ENCODE data around the gene AP5Z1. TPM values are rescaled to one million over a fixed set of nuclear protein-coding genes. Genes with fewer than 3 reads are reported as not detected.
A peak's percentile ranks its signal among the peaks of the same experiment; 100 is the strongest.

The AP5Z1 gene
- total and polyA plus RNA-seq, 2 experiments from 2014 or later = 31.2 to 44.5 TPM

DNA sequence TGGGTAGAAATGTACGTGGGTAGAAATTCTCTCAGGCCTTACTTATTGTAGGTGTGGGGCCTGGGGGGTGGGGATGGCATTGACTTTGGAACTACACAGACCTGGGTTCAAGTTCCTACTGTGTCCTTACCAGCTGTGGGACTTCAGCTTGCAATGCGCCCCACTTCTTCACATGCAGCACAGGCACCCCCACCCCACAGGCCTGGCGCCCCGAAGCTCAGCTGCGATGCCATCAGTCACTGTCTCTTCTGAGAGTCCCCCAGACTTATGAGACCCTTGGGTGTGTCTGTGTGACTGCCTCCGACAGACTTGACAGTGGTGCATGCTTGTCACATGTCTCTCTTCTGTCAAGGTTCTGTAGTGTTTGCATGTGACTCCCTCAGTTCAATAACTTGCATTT lies 3.1 kb upstream of the AP5Z1 start:
- Histone ChIP-seq H3K27me3 (replicated peaks; ENCODE audit: insufficient read depth) (no peaks in the 10 kb centered on the region), H2AFZ (no peak overlapping the region), H3K4me3 (no peak overlapping the region), H3K4me1 (ENCODE audit: insufficient read depth) (peaks cover 12% of the 10 kb centered on the region; the same call in 1 of the 2 replicates), H4K20me1 (ENCODE audit: insufficient read depth) (no peaks in the 10 kb centered on the region), H3K36me3 (ENCODE audit: low read depth) (0 out of 2 replicates have a peak, but pooled peaks cover 3% of the 10 kb centered on the region), H3K4me2 (ENCODE audit: unreplicated experiment) (no peak overlapping the region), H3K9ac (no peak overlapping the region), H3K9me2 (ENCODE audit: insufficient read depth) (no peaks in the 10 kb centered on the region), H3K27ac (no peak overlapping the region), H3F3A (ENCODE audit: insufficient read depth) (peaks cover 24% of the 10 kb centered on the region), H3K79me2 (ENCODE audit: insufficient read depth) (peaks cover 60% of the 10 kb centered on the region), H3K9me3 (ENCODE audit: low read depth) (no peaks in the 10 kb centered on the region)
- in situ Hi-C loops (cut with MboI) = no loop called here
- 97 to 98% methylated on average over 6 of the region's 6 CpGs for WGBS, 2 experiments (ENCODE audit: low coverage in 1 of 2, low lambda C conversion rate in 2 of 2, missing lambda C conversion rate in 2 of 2)
- TF ChIP-seq EZH2 (IDR thresholded peaks at IDR 0.05; ENCODE audit: insufficient read depth, poor library complexity, severe bottlenecking) (no peak), EZH2phosphoT487 (IDR thresholded peaks at IDR 0.05; ENCODE audit: insufficient read depth, low read depth) (no peak)
- DNase-seq = no peak

DNA sequence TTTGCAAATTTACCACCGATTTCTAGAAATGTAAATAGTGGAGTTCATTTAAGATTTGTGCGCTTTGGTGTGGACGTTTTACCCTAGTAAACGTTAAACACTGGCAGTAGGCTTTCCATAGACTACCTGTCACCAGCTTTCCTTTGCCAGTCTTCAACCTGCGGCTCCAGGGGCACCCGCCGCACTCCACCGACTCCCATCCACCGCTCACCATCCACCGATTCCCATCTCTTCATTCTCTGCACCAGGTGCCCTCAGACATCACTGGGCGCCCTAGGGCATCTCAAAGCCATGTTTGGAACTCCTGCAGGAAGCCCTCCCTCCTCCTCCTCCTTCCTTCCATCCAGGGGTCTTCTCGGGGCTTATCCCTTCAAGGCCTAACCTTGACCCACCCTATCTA lies 1.4 kb upstream of the AP5Z1 start:
- no peaks in the 10 kb centered on the region for H3K36me3 ChIP-seq (ENCODE audit: low read depth)
- peak overlapping the region; percentile 98; the same call in 1 of the 2 replicates for H3K27ac ChIP-seq
- H3K27me3 ChIP-seq (replicated peaks; ENCODE audit: insufficient read depth) = no peaks in the 10 kb centered on the region
- WGBS, 2 experiments (ENCODE audit: low coverage in 1 of 2, low lambda C conversion rate in 2 of 2, missing lambda C conversion rate in 2 of 2) = 81 to 84% methylated on average over 12 of the region's 12 CpGs
- no peak overlapping the region for H3K4me3 ChIP-seq
- no peaks in the 10 kb centered on the region for H3K9me2 ChIP-seq (ENCODE audit: insufficient read depth)
- DNase-seq = no peak
- H3K4me1 ChIP-seq (ENCODE audit: insufficient read depth) = peaks cover 12% of the 10 kb centered on the region; the same call in 1 of the 2 replicates
- peak overlapping the region; percentile 82 for H3K4me2 ChIP-seq (ENCODE audit: unreplicated experiment)
- in situ Hi-C loops (cut with MboI) = no loop called here
- no peaks in the 10 kb centered on the region for H3K9me3 ChIP-seq (ENCODE audit: low read depth)
- no peak overlapping the region for H2AFZ ChIP-seq
- peaks cover 69% of the 10 kb centered on the region for H3K79me2 ChIP-seq (ENCODE audit: insufficient read depth)
- H3F3A ChIP-seq (ENCODE audit: insufficient read depth) = peaks cover 24% of the 10 kb centered on the region
- TF ChIP-seq EZH2 (IDR thresholded peaks at IDR 0.05; ENCODE audit: insufficient read depth, poor library complexity, severe bottlenecking) (no peak), EZH2phosphoT487 (IDR thresholded peaks at IDR 0.05; ENCODE audit: insufficient read depth, low read depth) (no peak)
- H3K9ac ChIP-seq = peak overlapping the region; percentile 99; the same call in 1 of the 2 replicates
- no peaks in the 10 kb centered on the region for H4K20me1 ChIP-seq (ENCODE audit: insufficient read depth)

- H3K4me1 ChIP-seq (ENCODE audit: insufficient read depth) = peaks cover 12% of the 10 kb centered on the region; the same call in 1 of the 2 replicates
- TF ChIP-seq EZH2 (IDR thresholded peaks at IDR 0.05; ENCODE audit: insufficient read depth, poor library complexity, severe bottlenecking) (no peak), EZH2phosphoT487 (IDR thresholded peaks at IDR 0.05; ENCODE audit: insufficient read depth, low read depth) (no peak)
- H3K79me2 ChIP-seq (ENCODE audit: insufficient read depth) = peaks cover 69% of the 10 kb centered on the region
- peak overlapping the region; percentile 93 for H3K4me3 ChIP-seq
- no peaks in the 10 kb centered on the region for H3K9me3 ChIP-seq (ENCODE audit: low read depth)
- peaks cover 21% of the 10 kb centered on the region for H3F3A ChIP-seq (ENCODE audit: insufficient read depth)
- peak; percentile 93 for DNase-seq
- no peaks in the 10 kb centered on the region for H3K9me2 ChIP-seq (ENCODE audit: insufficient read depth)
- peak overlapping the region; percentile 68 for H2AFZ ChIP-seq
- in situ Hi-C loops (cut with MboI) = no loop called here
- H4K20me1 ChIP-seq (ENCODE audit: insufficient read depth) = no peaks in the 10 kb centered on the region
- H3K9ac ChIP-seq = peak overlapping the region; percentile 99
- H3K4me2 ChIP-seq (ENCODE audit: unreplicated experiment) = peak overlapping the region; percentile 82
- H3K27me3 ChIP-seq (replicated peaks; ENCODE audit: insufficient read depth) = no peaks in the 10 kb centered on the region
- WGBS, 2 experiments (ENCODE audit: low coverage in 1 of 2, low lambda C conversion rate in 2 of 2, missing lambda C conversion rate in 2 of 2) = 7 to 9% methylated on average over 23 to 24 of the region's 24 CpGs
- H3K27ac ChIP-seq = peak overlapping the region; percentile 98
- no peaks in the 10 kb centered on the region for H3K36me3 ChIP-seq (ENCODE audit: low read depth)
Measured at GRCh38 chr7:4774658-4775249, 669 bp upstream of the AP5Z1 start.

DNA sequence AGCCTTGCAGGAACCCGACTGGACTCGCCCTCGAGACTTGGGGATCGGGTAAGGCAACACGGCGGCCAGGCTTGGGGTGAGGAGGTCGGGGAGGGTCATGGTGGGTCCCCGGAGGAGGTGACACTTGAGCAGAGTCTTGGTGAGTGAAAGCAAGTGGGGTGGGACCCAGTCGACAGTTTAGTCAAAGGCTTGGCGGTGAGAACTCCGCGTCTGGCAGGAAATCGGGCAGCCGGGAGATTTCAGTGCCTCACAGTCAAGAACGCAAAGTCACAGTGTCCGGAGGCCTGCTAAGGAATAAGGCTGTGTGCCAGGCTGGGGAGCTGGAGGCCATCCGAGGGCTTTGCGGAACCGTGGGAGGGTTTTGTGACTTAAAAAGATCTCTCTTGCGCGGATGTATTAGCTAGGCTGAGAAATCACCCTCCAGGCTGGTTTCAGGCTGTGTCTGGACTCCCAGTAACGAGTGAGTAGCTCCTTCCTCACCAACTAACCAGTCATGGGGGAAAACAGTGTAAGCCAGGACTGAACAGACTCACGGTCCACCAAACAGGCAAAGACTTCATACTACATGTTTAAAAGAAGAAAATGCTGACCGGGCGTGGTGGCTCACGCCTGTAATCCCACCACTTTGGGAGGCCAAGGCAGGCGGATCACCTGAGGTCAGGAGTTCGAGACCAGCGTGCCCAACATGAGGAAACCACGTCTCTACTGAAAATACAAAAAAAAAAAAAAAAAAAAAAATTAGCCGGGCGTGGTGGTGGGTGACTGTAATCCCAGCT lies 613 bp downstream of the AP5Z1 start:
- peak overlapping the region; percentile 82 for H3K4me2 ChIP-seq (ENCODE audit: unreplicated experiment)
- DNase-seq = peak; percentile 88
- no peaks in the 10 kb centered on the region for H3K9me2 ChIP-seq (ENCODE audit: insufficient read depth)
- H3K27me3 ChIP-seq (replicated peaks; ENCODE audit: insufficient read depth) = no peaks in the 10 kb centered on the region
- peak overlapping the region; percentile 98 for H3K27ac ChIP-seq
- H3K4me3 ChIP-seq = peak overlapping the region; percentile 93
- H3K9ac ChIP-seq = peak overlapping the region; percentile 99
- peaks cover 12% of the 10 kb centered on the region; the same call in 1 of the 2 replicates for H3K4me1 ChIP-seq (ENCODE audit: insufficient read depth)
- TF ChIP-seq EZH2 (IDR thresholded peaks at IDR 0.05; ENCODE audit: insufficient read depth, poor library complexity, severe bottlenecking) (no peak), EZH2phosphoT487 (IDR thresholded peaks at IDR 0.05; ENCODE audit: insufficient read depth, low read depth) (no peak)
- WGBS, 2 experiments (ENCODE audit: low coverage in 1 of 2, low lambda C conversion rate in 2 of 2, missing lambda C conversion rate in 2 of 2) = 14 to 17% methylated on average over 26 to 32 of the region's 32 CpGs
- no peaks in the 10 kb centered on the region for H4K20me1 ChIP-seq (ENCODE audit: insufficient read depth)
- H3K36me3 ChIP-seq (ENCODE audit: low read depth) = no peaks in the 10 kb centered on the region
- peaks cover 13% of the 10 kb centered on the region for H3F3A ChIP-seq (ENCODE audit: insufficient read depth)
- peak overlapping the region; percentile 70 for H2AFZ ChIP-seq
- H3K79me2 ChIP-seq (ENCODE audit: insufficient read depth) = peaks cover 69% of the 10 kb centered on the region
- no peaks in the 10 kb centered on the region for H3K9me3 ChIP-seq (ENCODE audit: low read depth)
- in situ Hi-C loops (cut with MboI) = no loop called here

Data from GM23248 (cell line).